Adrenal gland (tissue), 5 donors: Measurements from ENCODE around the gene KLHL22.

Experiments used
- CTCF ChIP-seq, 6 experiments: fragments of 450-650 bp in 4 of 6; fragments of 200-600 bp in 2 of 6; sonication (generic) in 1 of 6; IDR thresholded peaks; 1 replicate in 5 of 6; 2 replicates in 1 of 6; pipeline versions ENCODE4 v1.5.1 to v1.8.0; 2016 to 2021; ENCODE audit warnings: antibody characterized with exemption in 6 of 6, mild to moderate bottlenecking in 2 of 6, moderate library complexity in 1 of 6
- POLR2A ChIP-seq, 2 donors: fragments of 450-650 bp; IDR thresholded peaks; one replicate each; pipeline ENCODE4 v1.6.1; 2017; ENCODE audit warnings: antibody characterized with exemption in 2 of 2, mild to moderate bottlenecking in 2 of 2, moderate library complexity in 1 of 2
- donor health status: DM: no; HTN: no; CAD: no.

- TF ChIP-seq CTCF (IDR thresholded peaks at IDR 0.05): no peak
- TF ChIP-seq POLR2A (IDR thresholded peaks at IDR 0.05): no peak
Observed at GRCh38 chr22:20497426-20497825, 1.8 kb upstream of the KLHL22 start.
